Globus pallidus (tissue), 1 donor: ENCODE data around the gene UGT1A9.
"Not testable (repeated sequence)": the region's sequence is repeated elsewhere in the genome, so short reads cannot be mapped to it uniquely, and the experiment has no call there.

Source experiments
- DNase-seq: peaks from one replicate; pipeline ENCODE4 v3.0.0-alpha.2; 2015; ENCODE audit warnings: low spot score

Gene UGT1A9

DNA sequence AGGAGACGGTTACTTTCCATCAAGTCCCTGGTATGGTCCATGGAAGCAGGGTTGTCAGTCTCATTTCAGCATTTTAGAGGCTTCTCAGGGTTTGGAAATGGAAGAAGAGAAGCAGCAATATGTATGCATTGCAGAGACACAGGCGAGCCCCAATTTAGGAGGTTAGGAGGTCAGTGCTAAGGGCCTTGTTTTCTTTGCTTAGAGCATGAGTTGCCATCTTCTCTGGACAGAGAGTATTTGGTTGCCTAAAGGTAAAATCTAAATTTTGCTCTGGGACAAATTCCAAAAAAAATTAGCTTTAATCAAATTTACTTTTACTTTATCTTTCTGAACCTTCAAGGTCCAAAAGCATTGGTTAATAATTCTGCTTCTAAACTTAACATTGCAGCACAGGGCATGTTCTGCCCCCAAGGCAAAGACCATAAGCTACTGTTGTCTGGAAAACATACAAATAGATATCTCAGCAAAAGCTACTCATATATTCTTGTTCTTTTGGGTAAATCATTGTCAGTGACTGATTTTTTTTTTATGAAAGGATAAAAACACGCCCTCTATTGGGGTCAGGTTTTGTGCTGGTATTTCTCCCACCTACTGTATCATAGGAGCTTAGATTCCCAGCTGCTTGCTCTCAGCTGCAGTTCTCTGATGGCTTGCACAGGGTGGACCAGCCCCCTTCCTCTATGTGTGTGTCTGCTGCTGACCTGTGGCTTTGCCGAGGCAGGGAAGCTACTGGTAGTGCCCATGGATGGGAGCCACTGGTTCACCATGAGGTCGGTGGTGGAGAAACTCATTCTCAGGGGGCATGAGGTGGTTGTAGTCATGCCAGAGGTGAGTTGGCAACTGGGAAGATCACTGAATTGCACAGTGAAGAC, at the start of gene UGT1A9:
Gene UGT1A9 (plus strand): TSS at position 609 of the 872 bp plus-strand sequence. CDS start 37 bp downstream, at position 646.
- DNase-seq = no peak

DNA sequence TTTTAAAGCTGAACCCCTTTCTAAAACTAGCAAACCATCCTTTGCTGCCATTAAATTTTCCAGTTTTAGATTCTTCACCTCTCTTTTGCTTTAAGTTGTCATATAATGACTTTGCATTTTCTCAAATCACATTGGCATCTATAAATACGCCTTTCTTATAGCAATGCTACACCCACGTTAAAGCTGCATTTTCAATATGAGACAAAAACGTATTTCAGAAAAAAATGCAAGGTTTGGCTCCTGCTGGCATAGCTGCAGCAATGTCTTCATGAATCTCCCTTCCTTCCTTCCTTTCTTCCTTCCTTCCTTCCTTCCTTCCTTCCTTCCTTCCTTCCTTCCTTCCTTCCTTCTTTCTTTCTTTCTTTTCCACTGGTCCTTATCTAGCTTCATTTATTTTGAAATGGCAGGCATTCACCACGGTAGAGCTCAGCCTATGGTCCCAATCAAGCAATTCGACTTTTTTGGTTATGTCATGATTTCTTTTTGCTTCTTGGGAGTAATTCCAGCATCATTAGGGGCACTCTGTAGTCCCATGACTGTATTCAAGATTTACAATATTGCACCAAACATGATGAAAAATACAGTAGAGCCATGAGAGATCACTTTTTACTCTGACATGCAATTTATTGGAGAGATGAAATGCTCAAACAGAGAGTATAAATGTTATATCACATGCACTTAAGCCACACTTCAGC, 44.2 kb upstream of the UGT1A9 start:
- no peak for DNase-seq

- not testable (repeated sequence) for DNase-seq
Observed at GRCh38 chr2:233636306-233636705, 35.4 kb upstream of the UGT1A9 start, which contains the start of gene UGT1A10. Gene UGT1A10, plus strand, starts transcription at chr2:233636448. Its CDS starts 75 bp downstream, at chr2:233636523.

- no peak for DNase-seq
Observed at GRCh38 chr2:233638836-233639235, 32.9 kb upstream of the UGT1A9 start.

- no peak for DNase-seq
Observed at GRCh38 chr2:233639860-233640259, 31.8 kb upstream of the UGT1A9 start.

- DNase-seq = no peak
Observed at GRCh38 chr2:233643128-233643527, 28.6 kb upstream of the UGT1A9 start.

GRCh38 chr2:233646033-233646432, 25.7 kb upstream of the UGT1A9 start:
- DNase-seq = not testable (repeated sequence)

DNA sequence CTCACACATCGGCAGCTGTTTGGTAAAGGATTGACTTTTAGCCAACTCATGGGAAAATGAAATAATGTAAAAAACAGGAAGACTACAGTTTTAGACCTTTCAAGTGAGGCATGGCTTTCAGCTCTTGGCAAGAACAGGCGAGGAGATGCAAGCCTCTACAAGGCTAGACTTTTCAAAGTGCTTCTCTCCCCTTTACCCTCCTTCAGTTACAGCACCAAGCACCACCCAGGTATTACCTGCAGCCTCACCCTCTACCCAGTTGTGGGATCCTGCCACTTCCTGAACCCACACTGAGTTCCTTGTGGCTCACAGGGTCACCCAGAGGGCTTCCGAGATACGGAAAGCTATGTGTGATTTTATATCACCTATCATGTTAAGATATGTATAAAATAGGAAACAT, 20.7 kb upstream of the UGT1A9 start:
- DNase-seq = no peak

- DNase-seq = no peak
Observed at GRCh38 chr2:233651430-233651829, 20.3 kb upstream of the UGT1A9 start.

- no peak for DNase-seq
Observed at GRCh38 chr2:233654501-233654900, 17.2 kb upstream of the UGT1A9 start.

DNA sequence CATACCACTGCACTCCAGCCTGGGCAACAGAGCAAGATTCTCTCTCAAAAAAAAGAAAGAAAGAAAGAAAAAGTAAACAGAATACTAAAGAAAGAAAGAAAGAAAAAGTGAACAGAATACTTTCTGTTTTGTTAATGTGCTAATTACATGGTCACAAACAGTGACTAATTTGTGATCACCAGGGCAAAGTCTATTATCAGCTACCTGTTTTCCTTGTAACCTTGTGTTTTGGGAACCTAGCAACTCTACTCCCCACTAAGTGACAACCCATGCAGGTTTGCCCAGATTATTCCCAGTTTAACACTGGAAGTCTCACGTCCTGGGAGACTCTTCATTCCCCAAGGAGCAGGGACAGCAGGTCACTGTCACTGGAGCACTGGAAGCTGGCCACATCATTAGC, 16.7 kb upstream of the UGT1A9 start:
- DNase-seq = no peak

DNA sequence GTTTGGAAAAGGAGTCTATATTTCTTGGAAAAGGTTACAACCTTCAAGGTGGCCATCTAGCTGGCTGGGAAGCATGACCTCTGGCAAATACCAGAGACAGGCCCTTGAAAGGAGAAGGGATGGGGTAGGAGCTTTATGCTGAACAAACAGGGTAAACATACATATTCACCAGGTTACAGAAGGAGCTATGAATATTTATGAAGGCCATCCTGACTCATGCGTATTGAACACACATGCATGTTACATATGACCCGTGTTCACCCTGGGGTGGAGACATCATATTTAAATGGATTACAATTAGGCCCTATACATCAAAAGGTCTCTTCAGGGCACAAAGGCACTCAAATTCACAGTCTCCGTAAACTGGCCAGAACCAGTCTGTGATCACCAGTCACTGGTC, 15.8 kb upstream of the UGT1A9 start:
- not testable (repeated sequence) for DNase-seq

DNA sequence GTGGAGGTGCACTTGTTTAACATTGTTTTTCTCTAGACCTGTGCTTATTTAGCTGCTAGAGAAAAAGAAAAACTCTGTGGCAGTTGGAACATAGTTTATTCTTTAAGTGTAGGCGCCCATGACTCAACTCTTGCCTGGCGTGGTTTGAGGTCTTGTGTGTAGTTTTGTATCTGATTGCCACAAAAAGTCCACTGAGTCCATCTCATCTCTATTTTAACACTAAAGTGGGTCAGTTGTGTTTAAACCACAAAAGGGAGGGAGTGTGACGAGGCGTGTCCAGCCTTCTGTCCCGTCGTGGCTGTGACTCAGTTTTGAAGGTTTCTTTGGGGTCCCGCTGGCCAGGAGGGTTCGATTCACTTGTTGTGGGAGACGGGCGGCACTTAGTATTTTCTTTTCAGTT, 15.3 kb upstream of the UGT1A9 start:
- no peak for DNase-seq

DNA sequence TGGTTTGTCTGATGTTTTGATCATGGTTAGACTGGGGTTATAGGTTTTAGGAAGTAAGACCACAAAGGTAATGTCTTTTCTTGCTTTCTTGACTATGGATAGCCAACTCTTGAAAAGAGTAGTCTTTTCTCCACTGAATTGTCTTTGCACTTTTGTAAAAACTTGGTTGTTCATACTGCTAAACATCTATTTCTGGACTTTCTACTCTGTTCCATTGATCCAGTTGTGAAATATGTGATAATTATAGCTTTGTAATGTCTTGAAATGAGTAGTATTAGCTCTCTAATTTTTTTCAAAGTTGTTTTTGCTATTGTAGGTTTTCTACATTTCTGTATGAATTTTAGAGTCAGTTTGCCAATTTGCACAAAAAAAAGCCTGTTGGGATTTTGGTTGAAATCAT, 13.1 kb upstream of the UGT1A9 start:
- DNase-seq = no peak

DNA sequence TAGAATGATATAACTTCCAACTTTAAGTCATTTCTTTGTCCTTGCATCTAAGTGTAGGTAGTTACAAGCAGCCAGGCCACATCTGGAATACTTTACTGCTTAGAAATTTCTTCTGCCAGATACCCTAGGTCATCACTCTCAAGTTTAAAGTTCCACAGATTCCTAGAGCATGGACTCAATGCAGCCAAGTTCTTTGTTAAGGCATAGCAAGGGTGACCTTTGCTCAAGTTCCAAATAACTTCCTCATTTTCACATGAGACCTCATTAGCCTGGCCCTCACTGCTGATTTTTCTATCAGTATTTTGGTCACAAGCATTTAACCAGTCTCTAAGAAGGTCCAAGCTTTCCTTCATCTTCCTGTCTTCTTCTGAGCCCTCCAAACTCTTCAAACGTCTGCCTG, 7.8 kb upstream of the UGT1A9 start:
- DNase-seq = no peak

- no peak for DNase-seq
Observed at GRCh38 chr2:233668605-233669260, 3.0 kb upstream of the UGT1A9 start.

- DNase-seq = no peak
Observed at GRCh38 chr2:233672886-233673285, 1.2 kb downstream of the UGT1A9 start.

DNA sequence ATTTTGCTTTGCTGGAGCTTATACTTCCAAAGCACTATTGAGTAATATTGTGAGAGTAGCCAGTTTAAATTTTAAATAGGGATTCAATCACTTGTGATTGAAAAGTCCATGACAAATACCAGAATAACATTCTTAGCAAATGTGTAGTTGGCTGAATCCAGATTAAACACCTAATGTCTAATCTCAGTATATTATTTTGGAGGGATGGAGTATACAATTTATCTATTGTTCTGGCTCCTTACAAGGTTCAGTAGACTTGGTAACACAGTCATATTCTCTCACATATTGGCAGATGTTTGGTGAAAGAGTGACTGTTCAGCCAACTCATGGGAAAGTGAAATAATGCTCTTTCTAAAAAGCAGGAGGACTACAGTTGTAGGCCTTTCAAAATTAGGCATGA, 2.2 kb downstream of the UGT1A9 start:
- DNase-seq = no peak

- no peak for DNase-seq
Observed at GRCh38 chr2:233674314-233674713, 2.6 kb downstream of the UGT1A9 start.

DNA sequence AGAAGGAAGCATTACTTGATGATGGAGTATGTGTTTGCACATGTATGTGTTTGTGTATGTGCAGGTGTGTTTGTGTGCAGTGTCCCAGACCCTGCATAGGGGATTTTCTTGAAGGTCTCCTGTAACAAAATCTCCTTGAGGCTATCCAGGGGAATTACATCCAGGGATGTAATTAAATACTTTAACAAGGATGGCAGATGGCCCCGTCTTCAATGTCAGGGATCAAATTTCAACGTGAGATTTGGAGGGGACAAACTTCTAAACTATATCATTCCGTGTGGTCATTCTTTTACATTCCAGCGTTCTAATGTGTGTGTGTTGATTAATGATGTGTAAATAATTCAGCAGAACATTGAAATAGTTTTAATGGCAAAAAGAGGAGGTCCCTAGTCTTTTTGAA, 3.3 kb downstream of the UGT1A9 start:
- DNase-seq = no peak

DNA sequence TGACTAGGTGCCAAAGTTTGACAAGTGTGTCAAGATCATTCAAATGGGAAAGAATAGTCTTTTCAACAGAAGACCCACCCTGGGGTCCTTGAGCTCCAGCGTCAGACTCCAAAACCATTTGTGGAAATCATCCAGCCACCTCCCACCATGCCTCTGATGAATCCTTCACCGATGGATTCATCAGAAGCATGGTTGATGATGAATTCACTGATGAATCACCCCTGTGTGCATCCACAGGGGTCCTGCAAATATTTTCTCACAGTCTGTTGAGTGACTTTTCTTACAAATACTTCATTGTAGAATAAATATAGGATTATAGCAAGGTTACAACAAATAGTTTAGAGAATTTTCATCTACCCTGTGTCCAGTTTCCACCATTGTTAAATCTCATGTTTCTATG, 4.3 kb downstream of the UGT1A9 start:
- DNase-seq = no peak

GRCh38 chr2:233679196-233679595, 7.5 kb downstream of the UGT1A9 start:
- DNase-seq = no peak
